Thyroid gland (tissue), 4 donors: ENCODE data around the gene CFAP161.

Source experiments
- CTCF ChIP-seq, 6 experiments: fragments of 200-600 bp in 3 of 6; fragments of 450-650 bp in 3 of 6; sonication (generic) in 3 of 6; IDR thresholded peaks; one replicate each; pipeline ENCODE4 v1.5.1; 2016 to 2019; ENCODE audit warnings: antibody characterized with exemption in 6 of 6, mild to moderate bottlenecking in 2 of 6, inconsistent platforms in 1 of 6, moderate library complexity in 1 of 6
- POLR2A ChIP-seq, 2 donors: fragments of 450-650 bp; IDR thresholded peaks; one replicate each; pipeline ENCODE4 v1.6.1; 2017; ENCODE audit warnings: antibody characterized with exemption in 2 of 2, mild to moderate bottlenecking in 2 of 2, moderate library complexity in 1 of 2

- TF ChIP-seq CTCF (IDR thresholded peaks at IDR 0.05) (no peak), POLR2A (IDR thresholded peaks at IDR 0.05) (no peak)
These were observed 22.3 kb downstream of the CFAP161 start for GRCh38 chr15:81156324-81156723.
